ENCODE data around the gene TGFBR2.

GRCh38 chr3:30645077-30645476 lies 38.7 kb downstream of the TGFBR2 start:
- no peak for TF ChIP-seq POLR2A (IDR thresholded peaks at IDR 0.05)
- no peak for TF ChIP-seq CTCF (IDR thresholded peaks at IDR 0.05)
